Spleen (tissue), 11 donors: Measurements from ENCODE around the gene MSH3. TPM values are rescaled to one million over a fixed set of nuclear protein-coding genes. Genes with fewer than 3 reads are reported as not detected.
"Not testable (repeated sequence)": the region's sequence is repeated elsewhere in the genome, so short reads cannot be mapped to it uniquely, and the experiment has no call there.

Source experiments
- DNase-seq: peaks from one replicate; pipeline ENCODE4 v3.0.0-alpha.2; 2020
- H3K27ac ChIP-seq, 8 donors: fragments of 200-600 bp; sonication (generic) in 7 of 8; 1 replicate in 4 of 8; 2 replicates in 4 of 8; pipeline versions ENCODE4 v1.5.0 to v1.8.0; 2016 to 2021; ENCODE audit warnings: inconsistent platforms in 4 of 8, mild to moderate bottlenecking in 4 of 8, moderate library complexity in 1 of 8
- H3K27me3 ChIP-seq, 7 donors: fragments of 200-600 bp; sonication (generic) in 6 of 7; replicated peaks in 1 of 7; 1 replicate in 4 of 7; 2 replicates in 3 of 7; pipeline versions ENCODE4 v1.5.0 to v1.8.0; 2016 to 2021; ENCODE audit warnings: inconsistent platforms in 3 of 7, mild to moderate bottlenecking in 1 of 7
- H3K36me3 ChIP-seq, 6 donors: fragments of 200-600 bp; sonication (generic) in 5 of 6; 1 replicate in 4 of 6; 2 replicates in 2 of 6; pipeline versions ENCODE4 v1.5.0 to v1.8.0; 2016 to 2021; ENCODE audit warnings: inconsistent platforms in 2 of 6
- H3K4me1 ChIP-seq, 6 donors: fragments of 200-600 bp; sonication (generic) in 5 of 6; 1 replicate in 3 of 6; 2 replicates in 3 of 6; pipeline versions ENCODE4 v1.5.0 to v1.8.0; 2016 to 2021; ENCODE audit warnings: inconsistent platforms in 3 of 6
- H3K4me3 ChIP-seq, 8 donors: fragments of 200-600 bp; sonication (generic) in 7 of 8; 1 replicate in 4 of 8; 2 replicates in 4 of 8; pipeline versions ENCODE4 v1.5.0 to v1.8.0; 2016 to 2021; ENCODE audit warnings: inconsistent platforms in 4 of 8, mild to moderate bottlenecking in 4 of 8, moderate library complexity in 2 of 8
- H3K9me3 ChIP-seq, 8 donors: fragments of 200-600 bp; sonication (generic) in 7 of 8; 1 replicate in 4 of 8; 2 replicates in 4 of 8; pipeline versions ENCODE4 v1.5.0 to v1.8.0; 2016 to 2021; ENCODE audit warnings: inconsistent platforms in 4 of 8
- CTCF ChIP-seq, 11 experiments: fragments of 200-600 bp in 7 of 11; fragments of 450-650 bp in 4 of 11; sonication (generic) in 4 of 11; IDR thresholded peaks in 8 of 11; conservative IDR thresholded peaks in 3 of 11; 1 replicate in 7 of 11; 2 replicates in 4 of 11; pipeline versions ENCODE4 v1.4.0 to v1.8.0; 2016 to 2021; ENCODE audit warnings: antibody characterized with exemption in 11 of 11, inconsistent platforms in 4 of 11, mild to moderate bottlenecking in 1 of 11
- POLR2A ChIP-seq, 3 donors: fragments of 450-650 bp; IDR thresholded peaks; one replicate each; pipeline ENCODE4 v1.5.1; 2017; ENCODE audit warnings: antibody characterized with exemption in 3 of 3, mild to moderate bottlenecking in 1 of 3
- POLR2AphosphoS5 ChIP-seq, 3 donors: sonication (generic); formaldehyde crosslinking; IDR thresholded peaks; one replicate each; pipeline ENCODE4 v1.5.1; 2017; ENCODE audit warnings: antibody characterized with exemption in 3 of 3
- WGBS, 5 donors: extraction: QIAGEN DNeasy Blood & Tissue Kit in 3 of 5; methylation state at CpG; one replicate each; pipeline versions ENCODE4 v1.1.5 to v1.1.7; 2013 to 2018; 5-methylcytosine and 5-hydroxymethylcytosine counted together
- intact Hi-C: fragments of 100-400 bp; cut with DNase I; formaldehyde crosslinking; loops from one replicate; pipeline ENCODE4 v1.15.0; 2023; ENCODE audit warnings: low total_unique reads
- polyA plus RNA-seq, 3 donors: library from polyadenylated mRNA; stranded (reverse); fragments of 200-250 nt; gene quantifications; one replicate each; pipeline ENCODE4 v1.2.1, GENCODE V29; 2013
- total RNA-seq, 7 donors: library from RNA; depleted of rRNA in 3 of 7; stranded (reverse); fragments of >200 nt in 3 of 7; fragmentation: NEBNext Ultra II Directional in 4 of 7; extraction: Animal tissue kit (Norgen Biotek cat#: 25700) in 4 of 7; gene quantifications; one replicate each; pipeline versions ENCODE4 v1.1.0 to v1.2.1, GENCODE V29; 2016 to 2021
- donor health status: healthy with polysubstance abuse.
- donor health status: DM: no; HTN: no; CAD: no; lungs with moderate emphysema.
- donor health status: DM: no; HTN: no; CAD: no.
- donor health status: Bipolar disorder and iron deficiency.
- donor health status: healthy.
- donor health status: DM: no; HTN: no; CAD: no.
- donor health status: DM: yes; HTN: yes; CAD: no.

Gene MSH3
- total and polyA plus RNA-seq, 10 donors, result 2.3 to 17.0 (median 14.6) TPM

- Histone ChIP-seq H3K4me1 (peaks cover 0 to 4% (median 0%) of the 10 kb centered on the region in 6 donors), H3K27ac (no peak overlapping the region), H3K36me3 (peaks cover 3 to 87% (median 21%) of the 10 kb centered on the region in 6 donors), H3K4me3 (no peak overlapping the region), H3K27me3 (no peaks in the 10 kb centered on the region), H3K9me3 (no peaks in the 10 kb centered on the region)
- no peak for DNase-seq
- intact Hi-C loops, result no loop called here
- TF ChIP-seq CTCF (IDR thresholded peaks at IDR 0.05 in 8 of 11, conservative IDR thresholded peaks at IDR 0.05 in 3 of 11) (no peak), POLR2AphosphoS5 (IDR thresholded peaks at IDR 0.05) (no peak), POLR2A (IDR thresholded peaks at IDR 0.05) (no peak)
- WGBS, 5 donors, result 86 to 98% (median 89%) methylated on average over 4 of the region's 4 CpGs
Observed at GRCh38 chr5:80871541-80871961, 217.1 kb downstream of the MSH3 start.

GRCh38 chr5:80874162-80874561, 219.7 kb downstream of the MSH3 start:
- intact Hi-C loops, result no loop called here
- no peak for DNase-seq
- Histone ChIP-seq H3K4me1 (no peaks in the 10 kb centered on the region), H3K36me3 (peaks cover 3 to 88% (median 23%) of the 10 kb centered on the region in 6 donors), H3K9me3 (no peaks in the 10 kb centered on the region), H3K4me3 (no peak overlapping the region), H3K27me3 (no peaks in the 10 kb centered on the region), H3K27ac (no peak overlapping the region)
- TF ChIP-seq CTCF (IDR thresholded peaks at IDR 0.05 in 8 of 11, conservative IDR thresholded peaks at IDR 0.05 in 3 of 11) (no peak), POLR2AphosphoS5 (IDR thresholded peaks at IDR 0.05) (no peak), POLR2A (IDR thresholded peaks at IDR 0.05) (no peak)
- 91 to 97% (median 96%) methylated on average over 2 of the region's 2 CpGs for WGBS, 5 donors

GRCh38 chr5:80877592-80877991, 223.1 kb downstream of the MSH3 start:
- WGBS, 5 donors, result 88 to 100% (median 94%) methylated on average over 3 of the region's 3 CpGs
- no peaks in the 10 kb centered on the region for H3K9me3 ChIP-seq
- H3K4me1 ChIP-seq, result no peaks in the 10 kb centered on the region
- TF ChIP-seq POLR2A (IDR thresholded peaks at IDR 0.05) (no peak), CTCF (IDR thresholded peaks at IDR 0.05 in 8 of 11, conservative IDR thresholded peaks at IDR 0.05 in 3 of 11) (no peak), POLR2AphosphoS5 (IDR thresholded peaks at IDR 0.05) (no peak)
- no peak overlapping the region for H3K4me3 ChIP-seq
- H3K36me3 ChIP-seq, result peaks cover 3 to 80% (median 22%) of the 10 kb centered on the region in 6 donors
- DNase-seq, result no peak
- no peaks in the 10 kb centered on the region for H3K27me3 ChIP-seq
- no peak overlapping the region for H3K27ac ChIP-seq
- intact Hi-C loops, result no loop called here

- H3K36me3 ChIP-seq, result peaks cover 0 to 38% (median 7%) of the 10 kb centered on the region in 6 donors
- intact Hi-C loops, result loop anchor here (5.0 kb wide), 1 partner anchor 169 kb away; no protein-coding TSS in a partner anchor
- peaks cover 0 to 7% (median 0%) of the 10 kb centered on the region in 6 donors for H3K4me1 ChIP-seq
- no peaks in the 10 kb centered on the region for H3K9me3 ChIP-seq
- TF ChIP-seq POLR2A (IDR thresholded peaks at IDR 0.05) (no peak), CTCF (IDR thresholded peaks at IDR 0.05 in 8 of 11, conservative IDR thresholded peaks at IDR 0.05 in 3 of 11) (no peak), POLR2AphosphoS5 (IDR thresholded peaks at IDR 0.05) (no peak)
- H3K27ac ChIP-seq, result no peak overlapping the region
- 94 to 99% (median 96%) methylated on average over 4 of the region's 4 CpGs for WGBS, 5 donors
- H3K4me3 ChIP-seq, result no peak overlapping the region
- no peak for DNase-seq
- H3K27me3 ChIP-seq, result no peaks in the 10 kb centered on the region
Observed at GRCh38 chr5:80881726-80882125, 227.3 kb downstream of the MSH3 start.

- H3K9me3 ChIP-seq, H3K27me3 ChIP-seq, DNase-seq, H3K27ac ChIP-seq, H3K4me1 ChIP-seq, H3K4me3 ChIP-seq: not testable (repeated sequence)
- intact Hi-C loops, result loop anchor here (5.0 kb wide), 1 partner anchor 171 kb away; no protein-coding TSS in a partner anchor
- 96 to 99% (median 98%) methylated on average over 3 of the region's 3 CpGs for WGBS, 5 donors
- H3K36me3 ChIP-seq, result peaks cover 0 to 30% (median 0%) of the 10 kb centered on the region in 6 donors
Observed at GRCh38 chr5:80883390-80883789, 228.9 kb downstream of the MSH3 start.
